Caco-2 (cell line): Measurements from ENCODE around the gene SLC13A5. TPM values are rescaled to one million over a fixed set of nuclear protein-coding genes. Genes with fewer than 3 reads are reported as not detected.

ENCODE experiments used
- BruUV-seq: library from RNA; stranded (reverse); fragments of 400-500 nt; replicated peaks from 2 replicates; lab custom pipeline; 2021; lab: Mats Ljungman, UMichigan
- CTCF ChIA-PET: fragments of 300-600 bp; sonication (Branson Sonifier 250); formaldehyde crosslinking; loops from one replicate; lab custom pipeline; 2022; ENCODE audit warnings: antibody characterized with exemption; lab: Charles Lee
- POLR2A ChIA-PET: fragments of 300-600 bp; sonication (Branson Sonifier 250); formaldehyde crosslinking; loops from one replicate; lab custom pipeline; 2022; ENCODE audit warnings: antibody characterized with exemption; lab: Charles Lee
- DNase-seq, 2 experiments: peaks; one replicate each; pipeline versions ENCODE4 v3.0.0 to v3.0.0-alpha.2; 2020 to 2022
- H3K27me3 ChIP-seq: replicated peaks from 2 replicates; pipeline ENCODE4 v1.6.0; 2011; ENCODE audit warnings: low read length; ENCODE audit not compliant: control insufficient read depth, insufficient read depth
- H3K36me3 ChIP-seq: 2 replicates; pipeline ENCODE4 v1.5.1; 2011; ENCODE audit warnings: low read length; ENCODE audit not compliant: control insufficient read depth, insufficient read depth
- H3K4me1 ChIP-seq: fragments of 250-450 bp; sonication (Bioruptor Pico); 2 replicates; pipeline ENCODE4 v1.5.1; 2020; ENCODE audit warnings: mild to moderate bottlenecking
- H3K4me3 ChIP-seq: 2 replicates; pipeline ENCODE4 v1.5.1; 2011; ENCODE audit warnings: low read depth, mild to moderate bottlenecking, control low read depth, low read length
- H3K9me3 ChIP-seq: fragments of 250-450 bp; sonication (Bioruptor Pico); 2 replicates; pipeline ENCODE4 v1.5.1; 2020; ENCODE audit warnings: mild to moderate bottlenecking, moderate library complexity
- H3K27ac Mint-ChIP-seq: one replicate; pipeline ENCODE4 v1.8.0; 2022; ENCODE audit warnings: mixed read lengths; ENCODE audit not compliant: unreplicated experiment
- H3K27me3 Mint-ChIP-seq: one replicate; pipeline ENCODE4 v1.8.0; 2022; ENCODE audit warnings: mixed read lengths; ENCODE audit not compliant: insufficient read depth, unreplicated experiment
- H3K36me3 Mint-ChIP-seq: one replicate; pipeline ENCODE4 v1.8.0; 2022; ENCODE audit warnings: mild to moderate bottlenecking, mixed read lengths; ENCODE audit not compliant: insufficient read depth, unreplicated experiment
- H3K4me1 Mint-ChIP-seq: one replicate; pipeline ENCODE4 v1.8.0; 2022; ENCODE audit warnings: low read depth, mixed read lengths; ENCODE audit not compliant: unreplicated experiment
- H3K4me3 Mint-ChIP-seq: one replicate; pipeline ENCODE4 v1.8.0; 2022; ENCODE audit warnings: mild to moderate bottlenecking, moderate library complexity, mixed read lengths; ENCODE audit not compliant: unreplicated experiment
- H3K9me3 Mint-ChIP-seq: one replicate; pipeline ENCODE4 v1.8.0; 2022; ENCODE audit warnings: mixed read lengths; ENCODE audit not compliant: unreplicated experiment
- intact Hi-C: fragments of 100-400 bp; cut with micrococcal nuclease; formaldehyde crosslinking; loops from one replicate; pipeline ENCODE4 v1.10.0; 2022; ENCODE audit not compliant: unreplicated experiment
- total RNA-seq: library from RNA; stranded (reverse); gene quantifications from 2 replicates; pipeline ENCODE4 v1.2.3, GENCODE V29; 2022
- TF ChIP-seq, protein P1 (sequence below), 2 experiments: fragments of 200-600 bp in 1 of 2; IDR thresholded peaks; 1 replicate in 1 of 2; 2 replicates in 1 of 2; pipeline versions ENCODE4 v1.5.1 to v1.8.0; 2011 to 2022; ENCODE audit warnings: antibody characterized with exemption in 1 of 2, control low read depth in 1 of 2, inconsistent platforms in 1 of 2, low read depth in 1 of 2, low read length in 1 of 2, mild to moderate bottlenecking in 1 of 2, moderate library complexity in 1 of 2; ENCODE audit not compliant: insufficient read depth in 1 of 2, severe bottlenecking in 1 of 2, unreplicated experiment in 1 of 2

SLC13A5 gene
- total RNA-seq, 1 experiment from 2014 or later: 0.11 TPM

DNA sequence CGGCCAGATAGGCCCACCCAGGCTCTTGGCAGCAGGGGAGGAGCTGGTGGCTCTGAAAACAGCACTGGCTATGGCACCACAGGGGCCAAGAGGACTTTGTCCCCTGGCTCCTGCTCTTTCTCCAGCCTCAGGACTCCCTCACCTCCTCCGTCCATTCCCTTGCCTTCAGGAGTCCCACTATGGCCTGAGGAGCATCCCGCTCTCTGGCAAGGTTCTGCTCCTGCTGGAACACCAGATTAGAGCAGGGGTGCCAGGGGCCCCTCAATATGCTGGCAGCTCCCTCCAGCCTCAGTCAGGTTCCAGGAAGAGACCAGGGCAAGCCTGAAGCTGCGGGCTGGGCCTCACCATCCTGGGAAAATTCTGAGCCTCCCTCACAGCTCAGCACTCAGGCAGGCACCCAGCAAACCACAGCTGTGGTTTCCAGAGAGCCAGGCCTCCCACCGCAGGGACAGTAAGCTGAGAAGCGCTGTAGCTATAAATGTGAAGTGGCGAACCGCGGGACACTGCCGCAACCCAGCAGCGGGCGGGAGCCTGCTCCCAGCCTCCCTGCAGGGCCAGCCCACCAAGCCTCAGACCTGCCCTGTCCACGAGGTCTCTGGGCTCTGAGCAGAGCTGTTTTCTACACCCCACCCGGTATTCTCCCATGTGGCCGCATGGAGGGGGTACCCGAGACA lies 35.9 kb downstream of the SLC13A5 start:
- Mint-ChIP-seq H3K36me3 (no peaks in the 10 kb centered on the region), H3K27ac (no peak overlapping the region), H3K9me3 (no peaks in the 10 kb centered on the region), H3K27me3 (no peaks in the 10 kb centered on the region), H3K4me3 (no peak overlapping the region), H3K4me1 (no peaks in the 10 kb centered on the region)
- TF ChIP-seq, protein P1, sequence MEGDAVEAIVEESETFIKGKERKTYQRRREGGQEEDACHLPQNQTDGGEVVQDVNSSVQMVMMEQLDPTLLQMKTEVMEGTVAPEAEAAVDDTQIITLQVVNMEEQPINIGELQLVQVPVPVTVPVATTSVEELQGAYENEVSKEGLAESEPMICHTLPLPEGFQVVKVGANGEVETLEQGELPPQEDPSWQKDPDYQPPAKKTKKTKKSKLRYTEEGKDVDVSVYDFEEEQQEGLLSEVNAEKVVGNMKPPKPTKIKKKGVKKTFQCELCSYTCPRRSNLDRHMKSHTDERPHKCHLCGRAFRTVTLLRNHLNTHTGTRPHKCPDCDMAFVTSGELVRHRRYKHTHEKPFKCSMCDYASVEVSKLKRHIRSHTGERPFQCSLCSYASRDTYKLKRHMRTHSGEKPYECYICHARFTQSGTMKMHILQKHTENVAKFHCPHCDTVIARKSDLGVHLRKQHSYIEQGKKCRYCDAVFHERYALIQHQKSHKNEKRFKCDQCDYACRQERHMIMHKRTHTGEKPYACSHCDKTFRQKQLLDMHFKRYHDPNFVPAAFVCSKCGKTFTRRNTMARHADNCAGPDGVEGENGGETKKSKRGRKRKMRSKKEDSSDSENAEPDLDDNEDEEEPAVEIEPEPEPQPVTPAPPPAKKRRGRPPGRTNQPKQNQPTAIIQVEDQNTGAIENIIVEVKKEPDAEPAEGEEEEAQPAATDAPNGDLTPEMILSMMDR (IDR thresholded peaks at IDR 0.05; ENCODE audit: insufficient read depth in 1 of 2, low read depth in 1 of 2, low read length in 1 of 2, severe bottlenecking in 1 of 2, unreplicated experiment in 1 of 2): no peak
- BruUV-seq: no TSS peak
- intact Hi-C loops: no loop called here
- no peak for DNase-seq
- no peaks in the 10 kb centered on the region for H3K27me3 ChIP-seq
- ChIA-PET POLR2A (no interaction called here), CTCF (no interaction called here)
- H3K9me3 ChIP-seq: no peaks in the 10 kb centered on the region
- no peaks in the 10 kb centered on the region for H3K36me3 ChIP-seq
- no peak overlapping the region for H3K4me3 ChIP-seq
- H3K4me1 ChIP-seq: no peaks in the 10 kb centered on the region

DNA sequence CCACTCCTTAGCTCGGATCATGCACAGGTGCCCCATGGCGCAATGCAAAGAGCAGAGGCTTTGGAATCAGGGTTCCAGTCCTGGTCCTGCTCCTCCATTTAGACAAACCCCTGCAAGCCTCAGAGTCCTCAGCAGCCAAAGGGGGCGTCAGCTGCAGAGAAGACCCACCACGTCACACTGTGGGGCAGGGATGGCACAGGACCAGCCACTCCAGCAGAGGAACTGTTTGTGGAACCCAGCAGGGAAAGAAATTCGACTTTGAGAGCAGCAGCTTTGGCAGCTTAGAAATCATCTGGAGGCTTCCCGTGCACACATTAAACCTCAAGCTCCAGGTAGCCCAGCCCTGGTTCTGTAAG lies 36.4 kb downstream of the SLC13A5 start:
- Histone ChIP-seq H3K27me3 (no peaks in the 10 kb centered on the region), H3K36me3 (no peaks in the 10 kb centered on the region), H3K4me1 (no peaks in the 10 kb centered on the region), H3K4me3 (no peak overlapping the region), H3K9me3 (no peaks in the 10 kb centered on the region)
- no peak for DNase-seq
- Mint-ChIP-seq H3K9me3 (no peaks in the 10 kb centered on the region), H3K27me3 (no peaks in the 10 kb centered on the region), H3K27ac (no peak overlapping the region), H3K4me3 (no peak overlapping the region), H3K4me1 (no peaks in the 10 kb centered on the region), H3K36me3 (no peaks in the 10 kb centered on the region)
- TF ChIP-seq, protein P1 (IDR thresholded peaks at IDR 0.05; ENCODE audit: insufficient read depth in 1 of 2, low read depth in 1 of 2, low read length in 1 of 2, severe bottlenecking in 1 of 2, unreplicated experiment in 1 of 2): no peak
- POLR2A ChIA-PET: no interaction called here
- intact Hi-C loops: no loop called here
- CTCF ChIA-PET: no interaction called here
- BruUV-seq: no TSS peak

DNA sequence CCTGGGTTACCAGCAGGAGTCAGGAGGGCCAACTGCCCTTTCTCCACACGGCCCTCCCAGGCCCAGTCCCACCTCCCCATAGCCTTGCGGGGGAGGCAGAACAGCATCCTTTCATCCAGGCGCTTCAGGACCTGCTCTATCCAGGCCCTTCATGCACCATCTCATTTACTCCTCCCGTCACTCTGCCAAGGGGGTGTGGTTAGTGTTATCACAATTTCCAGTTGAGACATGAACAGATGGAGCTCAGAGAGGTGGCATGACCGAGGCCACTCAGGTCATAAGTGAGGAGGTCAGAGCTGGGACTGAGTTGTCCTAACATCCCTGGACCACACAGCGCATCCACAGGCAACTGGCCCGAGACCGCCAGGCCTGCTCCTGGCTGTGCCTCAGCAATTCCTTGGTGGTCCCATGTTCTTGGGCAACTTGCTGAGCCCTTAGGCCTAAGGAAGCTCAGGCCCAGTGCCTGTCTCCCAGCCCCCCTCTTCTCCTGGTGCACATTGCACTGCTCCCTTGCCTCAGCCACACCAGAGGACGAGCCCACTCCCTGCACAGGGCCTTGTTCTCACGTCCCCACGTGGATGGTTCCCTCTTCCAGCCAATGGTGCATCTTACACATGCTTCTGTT lies 37.9 kb downstream of the SLC13A5 start:
- Histone ChIP-seq H3K9me3 (no peaks in the 10 kb centered on the region), H3K36me3 (no peaks in the 10 kb centered on the region), H3K27me3 (no peaks in the 10 kb centered on the region), H3K4me1 (no peaks in the 10 kb centered on the region), H3K4me3 (no peak overlapping the region)
- ChIA-PET POLR2A (no interaction called here), CTCF (no interaction called here)
- H3K9me3 Mint-ChIP-seq: no peaks in the 10 kb centered on the region
- DNase-seq: no peak
- intact Hi-C loops: no loop called here
- no peak overlapping the region for H3K4me3 Mint-ChIP-seq
- no peaks in the 10 kb centered on the region for H3K27me3 Mint-ChIP-seq
- H3K36me3 Mint-ChIP-seq: no peaks in the 10 kb centered on the region
- H3K27ac Mint-ChIP-seq: no peak overlapping the region
- BruUV-seq: no TSS peak
- TF ChIP-seq, protein P1 (IDR thresholded peaks at IDR 0.05; ENCODE audit: insufficient read depth in 1 of 2, low read depth in 1 of 2, low read length in 1 of 2, severe bottlenecking in 1 of 2, unreplicated experiment in 1 of 2): no peak
- H3K4me1 Mint-ChIP-seq: no peaks in the 10 kb centered on the region
